Stimulated activated CD8-positive, alpha-beta memory T cell treated with anti-CD3 and anti-CD28 coated beads, Interleukin-12 subunit alpha, Interleukin-12 subunit beta, amount 100 ng/mL, for 1 hour (primary cell): ENCODE measurements around the gene PPP1R1C.
"Not testable (repeated sequence)": the region's sequence is repeated elsewhere in the genome, so short reads cannot be mapped to it uniquely, and the experiment has no call there.

ENCODE experiments used
- DNase-seq: peaks from one replicate; pipeline ENCODE4 v3.0.0-alpha.2; 2020; ENCODE audit warnings: low read depth

Gene PPP1R1C

GRCh38 chr2:182015334-182016109 lies 29.9 kb downstream of the PPP1R1C start:
- no peak for DNase-seq

GRCh38 chr2:182018218-182018617 lies 32.6 kb downstream of the PPP1R1C start:
- DNase-seq, result no peak

- DNase-seq, result no peak
Observed at GRCh38 chr2:182019731-182020130, 34.1 kb downstream of the PPP1R1C start.

- no peak for DNase-seq
Observed at GRCh38 chr2:182020286-182021070, 34.8 kb downstream of the PPP1R1C start.

GRCh38 chr2:182023235-182023634 lies 37.6 kb downstream of the PPP1R1C start:
- DNase-seq, result no peak

GRCh38 chr2:182030875-182031274 lies 45.2 kb downstream of the PPP1R1C start:
- DNase-seq, result not testable (repeated sequence)

GRCh38 chr2:182031956-182032355 lies 46.3 kb downstream of the PPP1R1C start:
- DNase-seq, result no peak

GRCh38 chr2:182033449-182033848 lies 47.8 kb downstream of the PPP1R1C start:
- no peak for DNase-seq

GRCh38 chr2:182038576-182038975 lies 52.9 kb downstream of the PPP1R1C start:
- no peak for DNase-seq

GRCh38 chr2:182043021-182043420 lies 57.4 kb downstream of the PPP1R1C start:
- DNase-seq, result no peak

GRCh38 chr2:182043861-182044260 lies 58.2 kb downstream of the PPP1R1C start:
- no peak for DNase-seq

- DNase-seq, result no peak
Observed at GRCh38 chr2:182047544-182047943, 61.9 kb downstream of the PPP1R1C start.

GRCh38 chr2:182048088-182048487 lies 62.4 kb downstream of the PPP1R1C start:
- no peak for DNase-seq

GRCh38 chr2:182048621-182049020 lies 63.0 kb downstream of the PPP1R1C start:
- DNase-seq, result no peak

GRCh38 chr2:182049372-182050148 lies 63.9 kb downstream of the PPP1R1C start:
- no peak for DNase-seq

- DNase-seq, result no peak
Observed at GRCh38 chr2:182050333-182051135, 64.9 kb downstream of the PPP1R1C start.

GRCh38 chr2:182055993-182056392 lies 70.3 kb downstream of the PPP1R1C start:
- DNase-seq, result no peak

- DNase-seq, result no peak
Observed at GRCh38 chr2:182057002-182057401, 71.3 kb downstream of the PPP1R1C start.

- no peak for DNase-seq
Observed at GRCh38 chr2:182058056-182058455, 72.4 kb downstream of the PPP1R1C start.

- DNase-seq, result no peak
Observed at GRCh38 chr2:182061739-182062138, 76.1 kb downstream of the PPP1R1C start.

- DNase-seq, result no peak
Observed at GRCh38 chr2:182062329-182062972, 76.8 kb downstream of the PPP1R1C start.
